NCI-H1930 (cell line): Measurements from ENCODE around the gene CTSO.
"Not testable (repeated sequence)": the region's sequence is repeated elsewhere in the genome, so short reads cannot be mapped to it uniquely, and the experiment has no call there.

Experiments used
- DNase-seq, 2 experiments: peaks; one replicate each; lab custom pipeline; 2025; lab: John Stamatoyannopoulos, UW

Gene CTSO

DNA sequence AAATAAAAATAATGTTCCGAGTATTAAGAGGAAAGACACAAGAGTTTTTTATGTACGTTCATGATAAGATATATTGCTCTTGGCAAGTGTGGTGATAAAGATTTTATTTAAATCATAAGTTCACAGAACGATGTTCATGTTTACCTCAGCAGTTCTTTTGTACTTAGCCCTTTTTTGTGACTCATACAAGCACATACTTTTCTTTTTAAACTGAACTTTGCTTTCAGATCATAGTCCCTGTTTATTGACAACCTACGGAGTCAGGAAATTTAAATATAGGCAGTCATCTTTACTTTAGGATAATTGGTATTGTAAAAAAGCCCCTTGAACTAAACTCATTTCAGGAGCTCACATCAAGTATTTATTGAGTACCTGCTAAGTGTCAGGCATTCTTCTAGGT, 1.3 kb upstream of the CTSO start:
- no peak for DNase-seq

DNA sequence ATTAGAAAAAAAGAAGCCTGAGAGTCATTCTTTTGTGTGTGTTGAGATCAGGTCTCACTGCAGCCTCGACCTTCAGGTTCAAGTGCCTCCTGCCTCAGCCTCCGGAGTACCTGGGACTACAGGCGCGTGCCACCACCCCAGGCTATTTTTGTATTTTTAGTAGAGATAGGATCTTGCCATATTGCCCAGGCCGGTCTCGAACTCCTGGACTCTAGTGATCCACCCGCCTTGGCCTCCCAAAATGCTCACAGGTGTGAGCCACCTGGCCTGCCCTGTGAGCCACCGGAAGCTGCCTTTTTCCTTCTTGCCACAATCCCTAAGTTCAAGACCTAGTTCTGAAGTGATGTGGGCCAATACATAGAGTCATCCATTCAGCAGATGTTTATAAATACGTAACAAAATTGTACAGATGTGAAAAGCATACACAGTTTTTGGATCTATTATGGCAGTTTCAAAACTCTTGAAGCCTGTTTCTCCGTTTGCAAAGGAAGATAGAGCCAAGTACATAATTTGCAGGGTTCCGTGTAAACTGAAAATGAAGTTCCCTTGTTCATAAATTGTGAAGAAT, 536 bp upstream of the CTSO start:
- DNase-seq, result no peak

DNA sequence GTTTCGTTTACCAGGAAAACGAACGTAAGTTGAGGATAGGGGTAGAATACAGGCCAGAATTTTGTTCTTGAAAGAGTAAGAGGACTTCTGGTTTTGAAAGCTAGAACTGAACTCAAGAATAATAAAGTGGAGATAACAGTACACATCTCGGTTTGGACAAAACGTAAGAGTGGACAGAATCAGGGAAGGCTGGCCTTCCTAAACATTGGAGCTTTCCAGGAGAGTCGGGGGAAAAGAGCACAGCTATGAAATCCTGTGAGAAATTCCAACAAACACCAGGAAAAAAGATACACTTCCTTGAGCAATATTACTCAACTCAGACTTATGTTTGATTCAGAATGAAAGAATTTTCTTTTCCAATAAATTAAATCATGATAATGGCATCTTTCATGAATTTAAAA, 1.2 kb downstream of the CTSO start:
- no peak for DNase-seq

DNA sequence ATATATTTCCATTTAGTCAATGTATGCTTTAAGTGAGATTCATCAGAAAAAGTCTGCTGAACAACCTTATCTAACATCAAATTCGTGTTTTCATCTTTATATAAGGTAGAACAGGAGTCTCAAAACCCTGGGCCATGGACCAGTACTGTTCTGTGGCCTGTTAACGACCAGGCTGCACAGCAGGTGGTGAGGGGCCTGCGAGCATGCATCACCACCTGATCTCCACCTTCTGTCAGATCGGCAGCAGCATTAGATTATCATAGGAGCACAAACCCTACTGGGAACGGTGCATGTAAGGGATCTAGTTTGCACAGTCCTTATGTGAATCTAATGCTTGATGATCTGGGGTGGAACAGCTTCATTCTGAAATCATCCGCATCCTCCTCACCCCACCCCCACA, 3.2 kb downstream of the CTSO start:
- DNase-seq, result no peak

DNA sequence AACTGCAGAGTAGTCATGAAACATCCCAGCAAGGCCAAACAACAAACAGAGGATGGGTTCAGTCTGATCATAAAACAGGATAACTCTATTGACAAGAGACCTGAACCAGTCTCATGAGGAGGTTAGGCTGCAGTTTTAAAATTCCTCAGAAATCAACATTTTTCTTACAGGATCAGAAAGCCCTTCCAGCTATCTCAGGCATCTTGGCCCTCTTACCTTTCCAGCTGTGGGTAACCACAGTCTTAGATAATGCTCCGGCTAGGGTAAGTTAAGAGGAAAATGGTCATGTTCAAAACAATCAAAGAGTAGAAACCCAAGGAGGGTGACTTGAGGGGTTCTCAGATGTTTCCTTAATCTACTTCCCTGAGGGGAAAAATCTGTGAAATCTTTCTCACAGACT, 5.1 kb downstream of the CTSO start:
- DNase-seq, result no peak

DNA sequence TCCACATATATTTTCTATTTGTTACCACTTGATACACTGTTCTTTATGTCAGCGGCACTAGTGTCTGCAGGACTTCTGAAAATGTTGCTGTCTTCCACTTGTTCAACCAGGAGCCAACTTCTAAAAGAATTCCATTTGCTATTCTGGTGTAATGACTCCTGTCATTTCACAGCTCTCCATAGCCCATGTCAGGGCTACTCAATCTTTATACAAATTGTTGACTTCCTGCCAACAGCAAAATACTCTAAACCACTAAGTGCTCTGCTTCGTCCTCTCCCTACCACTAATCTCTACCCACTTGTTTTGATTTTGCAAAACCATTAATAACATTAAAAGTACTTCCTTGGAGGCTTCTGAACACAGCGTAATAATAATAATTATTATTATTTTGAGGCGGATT, 7.2 kb downstream of the CTSO start:
- DNase-seq, result no peak

DNA sequence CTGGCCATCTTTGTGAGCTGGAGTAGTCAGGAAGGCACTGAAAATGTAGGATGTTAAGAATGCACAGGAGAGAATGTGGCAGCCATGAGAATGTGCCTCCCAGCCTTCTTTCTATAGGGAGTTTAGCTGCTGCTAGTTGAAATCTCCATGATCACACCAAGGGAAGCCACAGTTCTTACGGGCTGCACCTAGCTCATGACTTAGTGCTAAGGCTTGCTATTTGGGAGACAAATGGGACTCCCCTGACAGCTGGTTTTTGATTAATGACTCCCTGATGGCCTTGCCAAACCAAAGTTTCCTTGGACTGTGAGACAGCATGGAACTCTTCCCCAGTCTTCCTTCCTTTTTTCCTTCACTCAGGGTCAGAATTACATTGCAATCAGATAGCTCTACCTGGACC, 9.2 kb downstream of the CTSO start:
- DNase-seq, result no peak

DNA sequence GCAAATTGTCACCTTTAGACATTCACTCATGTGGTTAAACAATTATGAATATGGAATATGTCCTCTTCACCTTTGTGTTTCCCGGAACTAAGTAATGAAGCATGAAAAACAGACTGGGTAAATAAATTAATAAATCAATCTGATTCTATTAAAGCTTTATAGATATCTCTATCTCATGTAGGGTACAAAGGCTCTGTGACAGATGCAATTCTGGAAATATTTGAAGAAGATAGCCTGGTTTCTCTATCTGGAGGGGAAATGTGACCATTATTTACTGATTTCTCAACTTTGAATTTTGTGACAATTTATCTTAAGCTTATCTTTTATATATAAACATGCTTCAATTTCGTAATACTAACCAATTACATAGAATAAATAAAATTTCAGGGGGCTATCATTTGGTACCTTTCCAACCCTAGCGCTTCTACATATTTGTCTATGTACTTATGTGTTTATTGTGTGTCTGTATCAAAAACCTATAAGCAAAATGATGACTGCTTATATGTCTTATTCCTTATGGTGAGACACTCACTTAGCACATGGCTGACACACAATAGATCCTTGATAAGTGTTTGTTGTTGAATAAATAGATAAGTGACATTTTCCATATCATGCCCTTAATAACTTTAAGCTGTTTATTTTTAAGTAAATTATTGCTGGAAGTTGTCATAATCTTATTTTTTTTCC, 9.9 kb downstream of the CTSO start:
- DNase-seq, result no peak

DNA sequence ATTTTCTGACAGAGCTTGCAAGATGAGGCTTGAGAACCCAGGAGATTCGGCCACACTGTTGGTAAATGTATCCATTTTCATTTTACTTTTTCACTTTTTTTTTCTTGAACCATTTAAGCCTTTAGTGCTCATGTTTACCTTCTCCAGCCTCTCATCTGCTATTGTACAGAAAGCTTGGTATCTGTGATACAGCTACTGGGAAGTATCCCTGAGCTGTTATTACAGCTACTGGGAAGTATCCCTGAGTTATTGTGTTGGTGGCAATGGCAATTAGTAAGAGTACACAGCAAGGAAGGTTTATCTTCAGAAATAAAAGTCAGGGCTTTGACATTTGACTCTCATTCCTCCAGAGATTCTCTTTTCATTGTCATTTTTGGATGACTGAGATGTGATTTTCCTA, 11.8 kb downstream of the CTSO start:
- DNase-seq, result no peak

DNA sequence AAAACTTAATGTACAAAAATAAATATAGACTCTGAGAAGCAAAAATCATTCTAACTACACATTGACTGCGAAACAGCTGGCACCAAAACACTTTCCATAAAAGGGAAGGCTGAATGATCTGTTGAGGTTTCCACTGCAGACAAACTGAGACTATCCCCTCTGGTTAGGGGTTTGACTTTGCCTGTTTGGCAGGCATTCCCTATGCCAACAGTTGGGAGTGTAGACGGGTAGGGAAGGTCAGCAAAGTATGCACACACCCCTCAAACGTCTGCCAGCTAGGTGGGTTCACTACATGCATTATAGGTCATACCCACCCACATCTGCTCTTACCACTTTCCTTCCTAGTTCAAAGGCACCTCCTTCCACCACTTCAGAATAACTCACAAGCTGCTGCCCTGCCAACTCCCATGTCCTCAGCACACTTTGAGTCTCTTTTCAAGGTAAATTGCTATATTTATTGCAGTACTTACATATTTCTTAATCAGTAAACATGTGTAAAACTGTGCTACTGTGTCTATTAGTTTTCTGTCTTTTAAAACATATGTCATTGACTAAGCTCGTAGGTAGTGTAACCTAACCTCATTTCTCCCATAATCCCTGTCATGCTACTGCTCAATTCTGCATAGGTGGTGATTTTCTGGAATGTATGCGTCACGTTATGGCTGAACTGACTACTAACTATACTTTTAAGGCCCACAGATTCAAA, 12.4 kb downstream of the CTSO start:
- no peak for DNase-seq

DNA sequence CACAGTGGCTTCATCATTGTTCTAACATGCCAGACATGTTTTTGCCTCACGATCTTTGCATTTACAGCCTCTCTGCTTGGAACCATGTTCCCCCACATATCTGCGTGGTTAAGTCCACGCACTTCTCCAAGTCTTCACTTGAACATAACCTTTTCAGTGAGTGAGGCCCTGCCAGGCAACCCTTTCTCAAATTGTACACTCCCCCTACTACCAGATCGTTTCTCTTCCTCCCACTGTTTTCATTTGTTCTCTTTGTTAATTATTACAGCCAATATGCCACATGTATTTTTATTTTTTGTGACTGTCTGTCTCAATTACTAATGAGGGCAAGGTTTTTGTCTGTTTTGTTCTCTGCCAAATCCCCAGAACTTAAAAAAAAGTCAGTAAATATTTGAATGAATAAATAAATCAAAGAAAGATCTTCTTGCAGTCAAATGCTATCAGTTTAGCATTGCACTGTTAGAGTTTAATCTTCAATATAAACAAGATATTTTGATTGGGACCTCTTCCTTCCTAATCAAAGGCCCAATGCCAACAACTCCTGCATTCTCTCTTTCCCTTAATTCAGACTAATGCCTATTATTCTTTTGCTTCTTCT, 18.2 kb downstream of the CTSO start:
- no peak for DNase-seq

DNA sequence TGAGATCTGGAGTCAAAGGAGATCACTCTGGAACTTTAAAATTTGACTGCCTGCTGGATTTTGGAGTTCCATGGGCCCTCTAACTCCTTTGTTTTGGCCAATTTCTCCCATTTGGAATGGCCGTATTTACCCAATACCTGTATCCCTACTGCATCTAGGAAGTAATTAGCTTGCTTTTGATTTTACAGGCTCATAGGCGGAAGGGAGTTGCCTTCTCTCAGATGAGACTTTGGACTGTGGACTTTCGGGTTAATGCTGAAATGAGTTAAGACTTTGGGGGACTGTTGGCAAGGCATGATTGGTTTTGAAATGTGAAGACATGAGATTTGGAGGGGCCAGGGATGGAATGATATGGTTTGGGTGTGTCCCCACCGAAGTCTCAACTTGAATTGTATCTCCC, 19.0 kb downstream of the CTSO start:
- DNase-seq, result not testable (repeated sequence)

DNA sequence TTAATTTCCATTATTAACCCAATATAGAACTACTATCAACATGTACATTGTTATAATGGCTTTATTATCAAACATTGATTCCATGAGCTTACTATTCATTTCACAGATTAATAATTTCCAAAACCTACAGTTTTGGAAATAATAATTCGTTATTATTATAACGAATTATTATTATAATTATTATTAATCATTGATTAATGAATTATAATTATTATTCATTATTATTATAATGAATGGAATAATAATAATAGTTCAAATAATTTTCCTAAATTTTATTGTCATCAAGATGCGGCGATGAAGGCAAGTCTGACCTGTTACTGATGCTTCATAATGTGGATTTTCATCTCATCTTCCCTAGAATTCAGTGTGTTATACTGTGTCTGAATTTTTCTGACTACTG, 22.0 kb downstream of the CTSO start:
- DNase-seq, result no peak

DNA sequence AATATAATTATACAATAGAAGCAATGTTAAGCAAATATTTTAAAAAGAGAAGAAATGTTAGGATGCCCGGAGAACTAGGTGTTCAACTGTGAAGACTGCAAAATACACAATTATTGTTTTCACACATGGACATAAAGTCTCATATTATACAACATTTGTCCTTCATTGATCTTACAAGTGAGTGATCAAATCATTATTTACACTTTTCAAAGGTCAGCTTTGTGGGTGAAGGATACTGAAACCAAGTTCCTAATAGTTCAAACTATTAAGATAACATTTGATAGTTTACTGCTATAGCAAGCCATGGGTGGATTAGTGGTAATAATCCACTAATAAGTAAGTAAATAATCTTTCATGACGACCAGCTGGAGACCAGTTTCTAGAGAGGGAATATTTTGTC, 23.3 kb downstream of the CTSO start:
- DNase-seq, result no peak

DNA sequence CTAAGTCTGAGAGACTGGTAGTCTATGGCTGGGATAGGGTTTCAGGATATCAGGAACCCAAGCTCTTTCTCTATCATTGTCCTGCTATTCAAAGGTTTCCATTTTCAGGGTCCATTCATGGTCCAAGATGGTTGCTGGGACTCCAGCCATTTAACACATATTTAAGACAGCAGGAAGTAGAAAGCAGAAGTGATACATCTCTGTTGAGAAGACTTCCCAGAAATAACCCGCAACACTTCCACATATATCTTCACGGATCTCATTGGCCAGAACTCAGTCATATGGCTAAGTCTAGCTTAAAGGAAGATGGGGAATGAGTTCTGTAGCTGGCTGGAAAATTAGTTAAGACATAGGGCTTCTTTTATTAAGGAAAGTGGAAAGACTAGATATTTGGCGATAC, 23.8 kb downstream of the CTSO start:
- DNase-seq, result no peak

DNA sequence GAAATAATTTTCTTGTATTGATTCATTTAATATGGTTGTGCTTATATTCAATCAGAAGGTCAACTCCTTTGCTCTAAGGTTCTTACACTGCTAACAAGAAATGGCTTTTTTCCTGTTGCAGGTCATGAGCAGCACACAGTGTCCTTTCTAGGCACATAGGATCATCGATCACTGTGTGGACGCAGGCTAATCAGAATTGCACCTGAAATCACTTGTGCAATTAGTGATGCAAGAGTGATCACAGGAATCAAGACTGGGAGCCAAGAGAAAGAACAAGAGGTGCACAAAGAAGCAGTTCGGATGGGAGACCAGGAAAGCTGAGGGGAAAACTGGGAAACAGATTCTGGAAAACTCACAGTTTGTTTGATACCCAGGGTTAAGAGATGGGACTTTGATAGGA, 29.0 kb downstream of the CTSO start:
- DNase-seq, result no peak

DNA sequence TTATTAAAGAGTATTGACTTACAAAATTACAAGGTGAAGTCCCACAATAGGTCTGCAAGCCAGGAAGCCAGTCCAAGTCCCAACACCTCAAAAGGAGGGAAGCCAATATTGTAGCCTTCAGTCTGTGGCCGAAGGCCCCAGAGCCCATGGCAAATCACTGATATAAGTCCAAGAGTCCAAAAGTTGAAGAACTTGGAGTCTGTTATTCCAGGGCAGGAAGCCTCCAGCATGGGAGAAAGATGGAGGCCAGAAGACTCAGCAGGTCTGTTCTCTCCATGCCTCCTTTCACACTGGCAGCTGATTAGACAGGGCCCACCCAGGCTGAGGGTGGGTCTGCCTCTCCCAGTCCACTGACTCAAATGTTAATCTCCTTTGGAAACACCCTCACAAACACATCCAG, 32.1 kb downstream of the CTSO start:
- no peak for DNase-seq

DNA sequence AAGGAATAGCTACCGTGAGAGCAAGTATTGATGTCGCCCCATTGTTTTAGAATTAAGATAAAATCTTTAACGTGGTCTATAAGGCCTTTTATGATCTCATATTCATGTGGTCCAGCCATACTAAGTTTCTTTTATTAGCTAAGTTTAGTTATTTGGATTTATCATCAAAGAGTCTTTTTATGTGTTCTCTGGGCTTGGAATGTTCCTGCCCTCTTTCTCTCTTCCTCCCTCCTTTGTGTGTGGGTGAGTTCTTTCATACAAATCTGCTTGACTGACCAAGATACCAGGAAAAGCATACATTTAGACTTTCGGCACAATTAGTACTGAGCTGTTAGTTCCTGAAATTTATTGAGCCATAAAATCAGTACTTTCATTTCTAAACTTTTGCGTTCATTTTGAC, 38.9 kb downstream of the CTSO start:
- no peak for DNase-seq

DNA sequence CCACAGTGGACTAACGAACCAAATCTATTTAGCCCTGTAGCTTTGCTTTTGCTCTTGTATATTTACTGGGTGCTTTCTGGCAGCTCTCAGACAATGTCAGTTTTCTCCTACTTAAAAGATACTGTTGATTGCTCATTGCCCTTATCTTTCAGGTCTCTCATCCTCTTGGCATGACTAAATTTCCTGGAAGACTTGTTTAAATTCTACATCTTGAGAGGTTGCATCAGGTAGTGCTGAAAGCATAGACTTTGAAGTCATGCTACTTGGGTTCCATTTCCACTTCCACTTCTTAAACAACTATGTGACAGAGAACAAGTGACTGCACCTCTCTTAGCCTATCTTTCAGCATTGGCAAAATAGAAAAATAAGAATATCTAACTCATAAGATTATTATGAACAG, 41.8 kb downstream of the CTSO start:
- DNase-seq, result no peak

DNA sequence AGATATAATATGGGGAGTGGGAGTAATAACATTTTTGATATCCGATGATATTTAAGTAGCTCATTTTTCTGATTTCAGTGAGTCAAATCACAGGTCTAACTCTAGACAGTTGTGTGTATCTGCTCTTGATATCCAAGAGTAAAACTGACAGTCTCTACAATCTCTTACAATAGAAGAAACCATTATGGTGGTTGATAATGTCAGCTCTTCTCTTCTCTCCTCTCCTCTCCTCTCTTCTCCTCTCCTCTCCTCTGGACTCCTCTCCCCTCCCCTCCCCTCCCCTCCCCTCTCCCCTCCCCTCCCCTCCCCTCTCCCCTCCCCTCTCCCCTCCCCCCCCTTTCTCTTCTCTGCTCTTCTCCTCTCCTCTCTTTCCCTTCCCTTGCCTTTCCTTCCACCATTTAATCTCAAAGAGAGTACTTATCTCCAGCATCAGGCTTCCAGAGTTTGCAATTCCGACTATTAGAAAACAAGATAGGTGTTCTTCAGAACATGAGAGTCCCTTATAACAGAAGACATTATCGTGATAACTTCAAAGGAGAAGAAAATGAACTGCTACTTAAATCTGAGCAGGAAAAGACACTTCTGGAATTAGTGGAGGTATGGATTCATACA, 43.9 kb downstream of the CTSO start:
- no peak for DNase-seq

DNA sequence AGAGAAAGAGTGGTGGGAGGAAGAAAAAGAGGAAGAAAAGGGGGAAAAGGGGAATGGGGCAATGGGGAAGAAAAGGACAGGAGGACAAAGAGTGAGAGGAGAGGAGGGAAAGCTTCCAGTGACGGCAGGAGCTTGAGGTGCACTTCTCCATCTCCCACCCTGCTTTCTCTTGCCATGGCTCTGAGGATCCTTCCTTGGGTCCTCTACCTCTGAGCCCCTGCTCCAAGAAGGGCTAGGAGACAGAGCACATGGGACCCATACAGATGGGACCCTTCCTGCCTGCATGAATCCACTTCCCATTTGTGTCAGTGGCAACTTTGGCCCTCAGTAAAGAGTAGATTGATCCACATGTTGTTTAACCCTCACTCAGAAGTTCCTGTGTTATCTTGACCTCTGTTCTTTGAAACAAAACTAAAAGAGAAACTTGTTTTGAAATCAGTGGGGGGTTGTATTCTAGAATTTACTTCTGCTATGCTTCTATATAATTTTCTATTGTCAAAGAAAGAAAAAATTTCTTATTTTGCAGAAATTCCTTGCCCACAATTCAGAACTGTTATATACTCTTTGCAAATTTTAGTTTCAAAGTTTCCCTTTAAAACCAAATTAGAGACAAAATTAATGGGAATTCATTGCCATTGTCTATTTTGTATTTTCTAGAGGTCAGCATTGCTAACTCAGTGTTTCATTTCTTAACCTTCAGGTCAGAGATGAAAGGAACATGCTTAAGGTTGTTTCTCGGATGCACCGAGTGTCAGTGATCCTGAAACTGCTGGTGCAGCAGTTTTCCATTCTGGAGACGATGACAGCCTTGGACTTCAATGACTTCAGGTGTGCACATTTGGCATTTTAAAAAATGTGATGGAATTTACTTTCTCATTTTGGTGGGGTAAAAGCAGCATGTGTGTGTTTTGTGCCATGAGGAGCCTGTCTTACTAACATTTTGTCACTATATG, 45.2 kb downstream of the CTSO start:
- no peak for DNase-seq

DNA sequence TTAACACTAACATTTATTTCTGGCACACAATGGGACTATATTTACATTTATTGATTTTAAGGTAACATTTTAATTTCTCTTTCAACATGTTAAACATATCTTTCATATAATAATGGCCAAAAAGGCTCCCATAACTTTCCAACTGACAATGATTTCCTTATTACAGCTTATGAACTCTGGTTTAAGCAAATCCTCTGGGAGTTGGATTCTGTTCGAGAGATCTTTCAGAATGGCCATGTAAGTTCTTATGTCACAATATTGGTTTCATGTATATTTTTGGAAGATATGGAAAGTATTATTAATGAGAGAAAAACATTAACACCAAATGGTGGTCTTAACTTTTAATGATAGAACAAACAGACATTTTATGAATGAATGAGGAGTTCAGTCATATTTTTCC, 46.1 kb downstream of the CTSO start:
- DNase-seq, result no peak
